ENCODE data around the gene PLXDC2.

PLXDC2 gene

DNA sequence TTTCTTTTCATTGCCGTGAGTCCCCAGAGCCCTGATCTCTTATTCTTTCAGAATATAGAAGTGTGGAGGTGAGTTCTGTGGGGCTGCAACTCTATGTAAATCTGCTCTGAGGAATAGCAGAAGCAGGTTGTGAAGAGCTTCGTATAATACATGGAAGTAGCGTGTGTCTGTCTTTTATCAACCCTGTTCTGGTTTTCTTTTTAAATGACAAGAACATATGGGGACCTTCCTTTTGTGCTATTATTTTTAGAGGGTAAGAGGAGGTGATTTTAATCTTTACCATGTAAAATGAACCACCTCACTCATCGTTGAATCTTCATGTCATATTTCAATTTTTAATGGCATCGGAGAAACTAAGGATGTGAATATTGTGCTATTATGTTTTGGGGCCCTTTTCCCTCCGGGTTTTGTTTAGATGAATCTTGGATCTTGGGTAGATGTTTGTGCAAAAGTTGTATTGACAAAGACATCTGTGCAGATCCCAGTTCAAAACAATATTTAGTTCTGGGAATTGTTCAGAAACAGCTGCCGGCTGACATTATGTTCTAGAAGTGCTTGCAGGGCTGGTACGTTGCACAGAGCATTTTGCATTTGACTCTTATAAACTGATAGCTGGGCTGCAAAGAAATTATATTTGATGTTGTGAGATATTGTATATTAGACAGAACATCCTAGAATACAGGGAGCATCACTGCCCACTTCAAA, 46.7 kb downstream of the PLXDC2 start:
- DNase-seq: no peak

DNA sequence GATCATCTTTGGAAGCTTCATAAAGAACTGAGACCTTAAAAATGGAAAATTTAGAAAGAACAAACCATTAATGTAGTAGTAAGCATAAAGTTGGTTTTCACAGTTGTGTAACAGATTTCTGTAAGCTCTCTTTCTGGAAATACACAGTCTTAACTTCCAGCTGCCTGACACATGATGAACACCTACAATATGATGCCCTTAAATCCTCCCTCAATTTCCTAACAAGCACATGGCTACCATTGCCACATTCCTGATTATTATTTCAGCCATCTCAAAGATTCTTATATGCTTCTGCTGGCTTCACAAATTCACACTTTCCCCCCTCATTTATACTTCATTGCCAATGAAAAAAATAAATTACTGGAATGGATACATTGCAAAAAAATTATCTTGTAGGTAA, 49.4 kb downstream of the PLXDC2 start:
- no peak for DNase-seq

DNA sequence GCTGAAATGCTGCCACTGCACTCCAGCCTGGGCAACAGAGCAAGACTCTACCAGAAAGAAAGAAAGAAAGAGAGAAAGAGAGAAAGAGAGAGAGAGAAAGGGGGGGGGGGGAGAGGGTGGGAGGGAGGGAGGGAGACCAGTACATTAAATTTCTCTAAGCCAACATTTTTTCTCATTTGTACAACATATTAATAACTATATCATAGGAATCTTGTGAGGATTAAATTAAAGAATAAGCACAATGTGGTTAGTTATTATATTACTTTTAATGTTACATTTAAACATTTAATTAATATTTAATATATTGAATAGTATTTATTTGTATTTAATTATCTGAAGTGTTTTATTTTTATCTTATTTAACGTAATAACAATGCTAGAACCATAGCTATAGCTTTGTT, 53.1 kb downstream of the PLXDC2 start:
- no peak for DNase-seq

GRCh38 chr10:19872504-19873271, 56.5 kb downstream of the PLXDC2 start:
- DNase-seq: no peak

- no peak for DNase-seq
Observed at GRCh38 chr10:19874190-19874589, 58.0 kb downstream of the PLXDC2 start.

DNA sequence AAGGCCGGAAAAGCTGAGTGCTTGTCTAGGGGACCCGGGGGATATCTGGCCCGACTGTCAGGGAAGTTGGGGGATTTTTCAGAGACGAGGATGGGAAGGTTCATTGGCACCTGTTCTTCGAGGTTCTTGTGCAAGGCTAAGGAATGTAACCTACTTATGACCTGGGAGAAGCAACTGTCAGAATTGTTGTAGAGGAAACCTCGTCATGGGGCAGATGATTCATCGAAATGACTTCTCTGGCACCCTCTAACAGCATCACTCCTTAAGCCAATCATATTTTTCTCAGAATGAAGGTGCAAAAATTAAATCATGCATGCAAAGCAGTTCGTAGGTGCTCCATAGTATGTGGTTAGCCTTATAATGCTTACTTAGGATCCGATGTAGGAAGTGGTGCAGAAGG, 58.6 kb downstream of the PLXDC2 start:
- no peak for DNase-seq

- no peak for DNase-seq
Observed at GRCh38 chr10:19876570-19876969, 60.3 kb downstream of the PLXDC2 start.

GRCh38 chr10:19877466-19878255, 61.4 kb downstream of the PLXDC2 start:
- no peak for DNase-seq

DNA sequence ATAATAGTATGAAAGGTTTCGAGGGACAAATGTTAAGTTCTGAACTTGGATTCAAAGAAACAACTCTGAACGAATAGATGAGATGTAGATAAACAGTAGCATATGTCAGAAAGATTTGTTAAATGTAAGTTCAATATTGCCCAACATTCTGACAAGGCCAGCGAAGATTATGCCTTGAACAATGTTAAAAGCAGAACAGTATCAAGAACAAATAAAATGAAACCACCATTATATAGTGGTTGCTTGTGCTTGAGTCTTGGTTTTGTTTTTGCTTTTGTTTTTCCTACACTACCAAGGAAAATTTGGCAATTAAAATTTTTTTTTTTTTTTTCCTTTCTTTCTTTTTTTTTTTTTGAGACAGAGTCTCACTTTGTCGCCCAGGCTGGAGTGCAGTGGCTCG, 66.4 kb downstream of the PLXDC2 start:
- DNase-seq: no peak

- DNase-seq: no peak
Observed at GRCh38 chr10:19888061-19888660, 71.9 kb downstream of the PLXDC2 start.

DNA sequence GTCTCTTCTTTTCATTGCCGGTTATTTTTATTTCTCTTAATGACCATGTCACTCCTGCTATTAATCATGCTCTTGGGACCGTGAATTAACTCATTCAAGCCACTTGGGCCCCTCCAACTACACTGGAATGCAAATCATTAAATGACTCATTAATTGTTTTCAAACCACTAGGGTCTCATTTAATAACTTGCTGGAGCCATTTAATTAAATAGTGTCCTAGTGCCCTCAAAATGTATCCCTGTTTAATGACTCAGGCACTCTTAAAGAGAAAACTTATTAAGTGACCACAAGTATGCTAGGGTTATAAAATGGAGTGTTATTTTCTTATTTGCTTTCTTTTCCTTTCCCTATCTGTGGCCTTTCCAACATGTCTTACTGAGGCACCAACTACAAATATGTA, 73.0 kb downstream of the PLXDC2 start:
- DNase-seq: no peak

DNA sequence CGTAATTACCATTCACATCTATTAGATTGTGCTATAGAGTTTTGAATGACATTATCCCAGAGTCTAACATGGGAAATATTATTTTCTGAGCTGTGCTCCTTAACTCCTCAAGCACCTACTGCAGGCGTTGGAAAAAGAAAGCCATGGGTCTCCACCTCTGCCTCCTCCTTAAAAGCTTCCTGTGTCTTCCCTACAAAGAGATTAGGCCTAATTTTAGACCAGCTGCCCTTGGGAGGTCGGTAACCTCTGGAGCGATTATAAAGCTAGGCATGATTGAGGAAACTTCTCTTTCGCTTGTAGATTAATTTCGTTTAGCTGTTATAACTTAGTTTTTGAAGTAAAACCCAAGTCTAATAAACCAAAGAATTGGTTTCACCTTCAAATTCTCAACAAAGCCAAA, 75.2 kb downstream of the PLXDC2 start:
- no peak for DNase-seq

DNA sequence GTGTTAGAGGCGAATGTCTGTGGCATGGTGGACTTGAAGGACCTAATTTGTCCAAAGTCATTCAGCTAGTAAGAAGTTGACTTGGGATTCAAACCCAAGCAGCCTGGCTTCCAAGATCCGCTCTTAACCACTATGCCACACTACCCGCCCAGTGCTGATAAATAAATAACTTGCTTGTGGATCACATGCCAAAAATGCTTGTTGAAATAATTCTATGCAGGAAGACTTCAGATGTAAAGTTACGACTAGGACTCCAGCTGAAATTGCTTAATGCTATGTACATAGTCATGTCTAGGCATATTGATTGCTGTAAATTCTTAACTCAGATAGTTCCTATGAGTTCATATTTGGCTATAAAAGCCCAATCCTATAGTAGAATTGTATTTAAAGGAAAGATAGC, 76.0 kb downstream of the PLXDC2 start:
- DNase-seq: no peak

DNA sequence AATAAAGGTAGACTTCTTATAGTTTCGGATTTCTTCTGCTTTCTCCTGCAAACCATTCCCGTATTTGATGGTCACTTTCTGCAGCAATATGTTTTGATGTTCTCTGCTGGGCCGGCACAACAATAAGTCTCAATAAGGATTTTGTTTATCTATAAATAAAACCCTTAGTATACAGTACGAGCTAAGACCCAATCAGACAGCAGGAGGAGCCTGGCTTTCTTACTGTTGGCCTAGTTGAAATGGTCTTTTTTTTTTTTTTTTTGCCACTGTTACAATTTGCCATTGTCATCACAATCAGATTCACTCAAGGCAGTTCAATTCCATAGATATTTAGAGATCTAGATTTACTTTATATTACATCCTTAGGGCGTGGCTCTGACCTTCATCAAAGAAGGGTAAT, 76.4 kb downstream of the PLXDC2 start:
- DNase-seq: no peak

GRCh38 chr10:19895500-19895899, 79.3 kb downstream of the PLXDC2 start:
- DNase-seq: no peak

GRCh38 chr10:19902456-19902855, 86.2 kb downstream of the PLXDC2 start:
- no peak for DNase-seq

DNA sequence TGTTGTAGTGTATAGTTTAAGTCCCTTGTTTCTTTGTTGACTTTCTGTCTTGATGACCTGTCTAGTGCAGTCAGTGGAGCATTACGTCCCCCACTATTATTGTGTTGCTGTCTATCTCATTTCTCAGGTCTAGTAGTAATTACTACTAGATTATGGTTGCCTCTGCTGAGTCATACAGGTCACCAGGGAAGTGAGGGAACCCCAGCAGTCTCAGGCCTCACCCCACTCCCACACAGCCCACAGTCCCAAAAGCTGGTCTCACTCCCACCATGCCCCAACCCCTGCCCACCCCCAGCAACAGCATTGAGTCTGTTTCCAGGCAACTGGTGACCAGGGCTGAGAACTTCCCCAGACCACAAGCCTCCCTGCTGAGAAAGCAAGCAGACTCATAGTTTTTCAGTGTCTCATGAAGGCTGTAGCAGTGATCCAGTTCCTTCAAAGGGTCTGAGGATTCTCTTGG, 88.0 kb downstream of the PLXDC2 start:
- DNase-seq: no peak

GRCh38 chr10:19906108-19906791, 90.0 kb downstream of the PLXDC2 start:
- DNase-seq: no peak

GRCh38 chr10:19908991-19909696, 92.9 kb downstream of the PLXDC2 start:
- DNase-seq: no peak

GRCh38 chr10:19911886-19912285, 95.7 kb downstream of the PLXDC2 start:
- DNase-seq: no peak

DNA sequence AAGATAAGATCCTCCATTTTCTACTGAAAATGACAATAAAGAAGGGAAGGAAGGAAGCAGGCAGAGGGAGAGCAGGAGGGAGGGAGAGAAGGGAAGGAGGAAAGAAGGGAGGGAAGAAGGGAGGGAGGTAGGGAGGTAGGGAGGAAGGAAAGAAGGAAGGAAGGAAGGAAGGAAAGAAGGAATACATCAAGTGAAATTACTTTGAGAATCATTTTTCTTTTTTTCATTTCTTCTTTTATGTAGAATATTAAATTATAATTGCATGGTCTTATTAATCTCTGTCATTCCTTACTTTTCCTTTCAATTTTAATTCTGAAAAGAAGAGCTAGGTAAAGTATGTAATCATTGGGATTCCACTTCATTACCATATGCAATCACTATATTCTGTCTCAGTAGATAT, 97.8 kb downstream of the PLXDC2 start:
- no peak for DNase-seq

DNA sequence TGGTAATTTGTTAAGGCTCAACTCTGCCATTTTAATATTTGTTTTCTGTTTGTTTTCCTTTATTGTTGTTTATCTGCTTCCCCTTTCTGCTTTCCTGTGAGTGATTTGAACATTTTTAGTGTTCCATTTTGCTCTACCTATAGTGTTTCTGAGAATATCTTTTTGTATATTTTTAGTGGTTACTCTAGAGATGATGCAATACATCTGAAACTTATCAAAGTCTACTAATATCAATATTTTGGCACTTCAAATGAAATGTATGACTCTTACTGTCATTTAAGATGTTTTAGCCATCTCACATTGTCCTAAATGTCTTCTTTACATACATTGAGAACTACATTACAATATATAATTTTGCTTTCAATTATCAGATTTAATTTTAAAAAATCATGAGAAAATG, 98.9 kb downstream of the PLXDC2 start:
- no peak for DNase-seq
